CD4-positive, alpha-beta T cell (primary cell): Measurements from ENCODE around the gene NYAP2. TPM values are rescaled to one million over a fixed set of nuclear protein-coding genes. Genes with fewer than 3 reads are reported as not detected.

ENCODE experiments used
- ATAC-seq: fragments of 200-7000 bp; cut with Tn5 transposase; one replicate; pipeline ENCODE4 v1.10.0; 2022; ENCODE audit warnings: mild to moderate bottlenecking; ENCODE audit not compliant: poor library complexity
- CTCF ChIA-PET: fragments of 350-600 bp; sonication (Branson Sonifier 250); formaldehyde crosslinking; loops from one replicate; lab custom pipeline; 2021; ENCODE audit warnings: antibody characterized with exemption, inconsistent platforms; lab: Charles Lee
- POLR2A ChIA-PET: fragments of 350-600 bp; sonication (Branson Sonifier 250); formaldehyde crosslinking; loops from one replicate; lab custom pipeline; 2021; ENCODE audit warnings: antibody characterized with exemption, inconsistent platforms; lab: Charles Lee
- DNase-seq, 14 experiments: peaks; one replicate each; pipeline ENCODE4 v3.0.0-alpha.2; 2013 to 2020; ENCODE audit warnings: mixed read lengths in 2 of 14
- H3K27ac ChIP-seq, 2 donors: one replicate each; pipeline versions ENCODE4 v1.5.1 to v1.7.0; 2013; ENCODE audit warnings: low read length in 2 of 2, low read depth in 1 of 2, mild to moderate bottlenecking in 1 of 2
- H3K27me3 ChIP-seq, 2 experiments: 1 replicate in 1 of 2; 2 replicates in 1 of 2; pipeline versions ENCODE4 v1.6.1 to v1.7.0; 2013; ENCODE audit warnings: low read length in 2 of 2, control low read depth in 1 of 2, mild to moderate bottlenecking in 1 of 2, moderate library complexity in 1 of 2; ENCODE audit not compliant: insufficient read depth in 2 of 2, control insufficient read depth in 1 of 2
- H3K36me3 ChIP-seq: one replicate; pipeline ENCODE4 v1.6.1; 2013; ENCODE audit warnings: low read length, control low read depth; ENCODE audit not compliant: insufficient read depth
- H3K4me1 ChIP-seq: one replicate; pipeline ENCODE4 v1.6.1; 2013; ENCODE audit warnings: low read length, control low read depth; ENCODE audit not compliant: insufficient read depth
- H3K4me3 ChIP-seq: one replicate; pipeline ENCODE4 v1.5.1; 2013; ENCODE audit warnings: mild to moderate bottlenecking, low read length, moderate library complexity
- H3K9me3 ChIP-seq, 2 experiments: 1 replicate in 1 of 2; 2 replicates in 1 of 2; pipeline versions ENCODE4 v1.6.1 to v1.7.0; 2013; ENCODE audit warnings: low read length in 2 of 2, mild to moderate bottlenecking in 2 of 2, control low read depth in 1 of 2, moderate library complexity in 1 of 2; ENCODE audit not compliant: control insufficient read depth in 1 of 2, insufficient read depth in 1 of 2
- H3K27ac Mint-ChIP-seq: one replicate; pipeline ENCODE4 v1.8.0; 2020; ENCODE audit warnings: mixed read lengths
- H3K27me3 Mint-ChIP-seq: one replicate; pipeline ENCODE4 v1.8.0; 2021; ENCODE audit warnings: mixed read lengths
- H3K36me3 Mint-ChIP-seq: one replicate; pipeline ENCODE4 v1.8.0; 2021; ENCODE audit warnings: low read depth, mixed read lengths
- H3K4me1 Mint-ChIP-seq: one replicate; pipeline ENCODE4 v1.8.0; 2021; ENCODE audit warnings: low read depth, mixed read lengths
- H3K4me3 Mint-ChIP-seq: one replicate; pipeline ENCODE4 v1.8.0; 2020; ENCODE audit warnings: mild to moderate bottlenecking, mixed read lengths
- H3K9me3 Mint-ChIP-seq: one replicate; pipeline ENCODE4 v1.8.0; 2020; ENCODE audit warnings: mixed read lengths
- intact Hi-C, 2 experiments: fragments of 100-400 bp; cut with DNase I in 1 of 2; cut with micrococcal nuclease in 1 of 2; formaldehyde crosslinking; loops; one replicate each; pipeline versions ENCODE4 v1.15.1 to v1.9.0; 2023 to 2025; cut with DNase I, micrococcal nuclease
- total RNA-seq, 174 experiments: library from RNA in 2 of 174; stranded (reverse) in 2 of 174; gene quantifications; one replicate each; pipeline ENCODE4 v1.2.3 and lab custom pipeline; 2021 to 2026
- TF ChIP-seq, protein P1 (sequence below): fragments of 200-600 bp; IDR thresholded peaks from one replicate; pipeline ENCODE4 v1.8.0; 2022; ENCODE audit warnings: antibody characterized with exemption, mild to moderate bottlenecking

NYAP2 gene
- total RNA-seq, 2 experiments from 2014 or later, result not detected

DNA sequence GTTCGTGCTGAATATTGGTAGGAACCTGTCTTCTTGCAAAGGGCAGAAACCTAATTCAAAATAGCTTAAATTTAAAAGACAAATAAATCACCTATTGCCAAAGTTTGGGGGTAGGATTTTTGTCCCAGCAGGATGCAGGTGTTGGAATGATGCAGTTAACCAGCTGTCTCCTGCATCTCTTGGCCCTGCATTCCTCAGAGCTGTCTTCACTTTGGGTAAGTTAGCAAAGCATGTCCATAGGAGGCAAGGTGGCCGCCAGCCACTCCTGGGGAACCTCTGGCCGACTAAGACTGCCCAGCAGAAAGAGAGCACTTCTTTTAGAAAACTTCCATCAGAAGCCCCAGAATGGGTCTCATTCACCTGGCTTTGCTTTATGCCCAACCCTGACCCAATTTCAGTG lies 20.5 kb upstream of the NYAP2 start:
- peaks cover 33% of the 10 kb centered on the region for H3K27me3 Mint-ChIP-seq
- POLR2A ChIA-PET, result no interaction called here
- no peak for ATAC-seq
- no peak overlapping the region for H3K27ac Mint-ChIP-seq
- H3K9me3 Mint-ChIP-seq, result no peaks in the 10 kb centered on the region
- H3K4me3 Mint-ChIP-seq, result no peak overlapping the region
- H3K4me1 Mint-ChIP-seq, result no peaks in the 10 kb centered on the region
- Histone ChIP-seq H3K36me3 (no peaks in the 10 kb centered on the region), H3K27ac (no peak overlapping the region), H3K4me1 (no peaks in the 10 kb centered on the region), H3K9me3 (no peaks in the 10 kb centered on the region), H3K27me3 (peaks cover 0 to 7% of the 10 kb centered on the region in 2 experiments), H3K4me3 (no peak overlapping the region)
- TF ChIP-seq, protein P1, sequence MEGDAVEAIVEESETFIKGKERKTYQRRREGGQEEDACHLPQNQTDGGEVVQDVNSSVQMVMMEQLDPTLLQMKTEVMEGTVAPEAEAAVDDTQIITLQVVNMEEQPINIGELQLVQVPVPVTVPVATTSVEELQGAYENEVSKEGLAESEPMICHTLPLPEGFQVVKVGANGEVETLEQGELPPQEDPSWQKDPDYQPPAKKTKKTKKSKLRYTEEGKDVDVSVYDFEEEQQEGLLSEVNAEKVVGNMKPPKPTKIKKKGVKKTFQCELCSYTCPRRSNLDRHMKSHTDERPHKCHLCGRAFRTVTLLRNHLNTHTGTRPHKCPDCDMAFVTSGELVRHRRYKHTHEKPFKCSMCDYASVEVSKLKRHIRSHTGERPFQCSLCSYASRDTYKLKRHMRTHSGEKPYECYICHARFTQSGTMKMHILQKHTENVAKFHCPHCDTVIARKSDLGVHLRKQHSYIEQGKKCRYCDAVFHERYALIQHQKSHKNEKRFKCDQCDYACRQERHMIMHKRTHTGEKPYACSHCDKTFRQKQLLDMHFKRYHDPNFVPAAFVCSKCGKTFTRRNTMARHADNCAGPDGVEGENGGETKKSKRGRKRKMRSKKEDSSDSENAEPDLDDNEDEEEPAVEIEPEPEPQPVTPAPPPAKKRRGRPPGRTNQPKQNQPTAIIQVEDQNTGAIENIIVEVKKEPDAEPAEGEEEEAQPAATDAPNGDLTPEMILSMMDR, result no peak
- intact Hi-C loops, result no loop called here
- no peaks in the 10 kb centered on the region for H3K36me3 Mint-ChIP-seq
- no peak for DNase-seq
- CTCF ChIA-PET, result no interaction called here

DNA sequence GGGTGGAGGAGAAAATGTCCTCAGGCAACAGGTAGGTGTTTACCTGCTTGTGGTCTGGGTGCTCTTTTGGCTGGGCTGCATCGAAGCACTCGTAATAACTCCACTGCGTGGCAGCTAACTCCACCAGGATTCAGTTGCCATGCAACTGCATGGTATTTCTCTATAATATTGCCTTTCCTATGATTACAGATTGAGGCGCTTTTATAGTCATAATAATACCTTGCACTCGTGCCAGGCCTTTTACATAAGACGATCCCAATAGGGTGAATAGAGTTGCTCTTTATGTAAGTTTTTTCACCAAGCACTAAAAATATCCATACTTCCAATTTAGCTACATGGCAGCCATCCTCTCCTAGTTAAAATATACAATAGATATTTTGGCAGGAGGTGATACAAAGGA lies 19.7 kb upstream of the NYAP2 start:
- Mint-ChIP-seq H3K9me3 (no peaks in the 10 kb centered on the region), H3K4me3 (no peak overlapping the region), H3K36me3 (no peaks in the 10 kb centered on the region), H3K4me1 (no peaks in the 10 kb centered on the region), H3K27me3 (peaks cover 29% of the 10 kb centered on the region), H3K27ac (no peak overlapping the region)
- intact Hi-C loops, result no loop called here
- ATAC-seq (no peak), DNase-seq (no peak)
- ChIA-PET CTCF (no interaction called here), POLR2A (no interaction called here)
- Histone ChIP-seq H3K4me1 (no peaks in the 10 kb centered on the region), H3K27ac (no peak overlapping the region), H3K4me3 (no peak overlapping the region), H3K27me3 (peaks cover 0 to 7% of the 10 kb centered on the region in 2 experiments), H3K9me3 (no peaks in the 10 kb centered on the region), H3K36me3 (no peaks in the 10 kb centered on the region)
- TF ChIP-seq, protein P1, result no peak

DNA sequence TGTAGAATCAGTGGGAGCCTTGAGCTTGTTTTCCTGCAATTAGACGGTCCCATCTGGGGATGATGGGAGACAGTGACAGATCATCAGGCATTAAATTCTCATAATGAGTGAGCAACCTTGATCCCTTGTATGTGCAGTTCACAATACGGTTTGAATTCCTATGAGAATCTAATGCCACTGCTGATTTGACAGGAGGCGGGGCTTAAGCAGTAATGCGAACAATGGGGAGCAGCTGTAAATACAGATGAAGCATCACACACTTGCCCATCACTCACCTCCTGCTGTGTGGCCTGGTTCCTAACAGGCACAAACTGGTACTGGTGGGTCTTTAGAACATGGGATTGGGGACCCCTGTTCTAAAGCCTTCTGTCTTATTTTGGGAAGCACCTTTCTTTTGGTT lies 17.9 kb upstream of the NYAP2 start:
- DNase-seq (no peak), ATAC-seq (no peak)
- Mint-ChIP-seq H3K27ac (no peak overlapping the region), H3K36me3 (no peaks in the 10 kb centered on the region), H3K9me3 (no peaks in the 10 kb centered on the region), H3K27me3 (peaks cover 33% of the 10 kb centered on the region), H3K4me1 (no peaks in the 10 kb centered on the region), H3K4me3 (no peak overlapping the region)
- CTCF ChIA-PET, result no interaction called here
- intact Hi-C loops, result no loop called here
- H3K36me3 ChIP-seq, result no peaks in the 10 kb centered on the region
- no peaks in the 10 kb centered on the region for H3K4me1 ChIP-seq
- H3K4me3 ChIP-seq, result no peak overlapping the region
- no peaks in the 10 kb centered on the region for H3K9me3 ChIP-seq
- POLR2A ChIA-PET, result no interaction called here
- H3K27ac ChIP-seq, result no peak overlapping the region
- TF ChIP-seq, protein P1, result no peak
- H3K27me3 ChIP-seq, result peaks cover 0 to 7% of the 10 kb centered on the region in 2 experiments
